GM21786 (cell line): Measurements from ENCODE around the gene THBS3.
"Not testable (repeated sequence)": the region's sequence is repeated elsewhere in the genome, so short reads cannot be mapped to it uniquely, and the experiment has no call there.

ENCODE experiments used
- ATAC-seq: cut with Tn5 transposase; IDR thresholded peaks from one replicate; pipeline ENCODE4 v1.9.1; 2021; ENCODE audit not compliant: unreplicated experiment

The THBS3 gene

DNA sequence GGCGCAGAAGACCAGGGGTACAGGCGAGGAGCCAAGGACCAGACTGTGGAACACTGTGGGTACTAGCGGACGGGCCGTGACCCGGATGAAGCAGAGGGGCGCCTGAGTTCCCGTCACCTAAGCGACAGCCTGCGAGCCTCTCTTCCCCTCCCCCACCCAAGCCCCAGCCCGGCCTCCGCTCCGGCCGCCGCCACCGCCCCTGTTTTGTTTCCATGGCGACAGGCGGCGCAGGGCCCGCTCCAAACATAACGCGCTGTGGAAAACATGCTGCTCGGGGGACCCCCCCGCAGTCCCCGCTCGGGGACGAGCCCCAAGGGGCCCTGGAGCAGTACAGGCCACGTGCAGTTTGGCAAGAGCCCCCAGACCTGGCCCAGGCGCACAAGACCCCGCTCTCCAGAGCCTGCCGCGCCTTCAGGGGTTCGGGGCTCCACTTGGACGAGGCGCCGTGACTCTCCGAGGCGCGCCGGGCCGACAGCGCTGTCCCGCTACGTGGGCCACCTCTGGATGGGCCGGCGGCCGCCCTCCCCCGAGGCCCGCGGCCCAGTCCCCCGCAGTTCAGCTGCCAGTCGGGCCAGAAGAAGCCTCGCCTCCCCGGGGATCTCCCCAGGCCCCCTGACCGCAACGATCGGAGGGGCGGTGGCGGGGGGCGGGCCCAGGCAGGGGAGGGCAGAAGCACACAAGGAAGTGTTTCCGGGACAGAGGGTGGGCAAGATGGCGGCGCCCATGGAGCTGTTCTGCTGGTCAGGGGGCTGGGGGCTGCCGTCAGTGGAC is 1.0 kb upstream of the THBS3 start, which contains the start of gene MTX1:
Gene MTX1 (plus strand): TSS at position 155 of the 771 bp plus-strand sequence. CDS start 110 bp downstream, at position 265.
- ATAC-seq = peak; percentile 70

DNA sequence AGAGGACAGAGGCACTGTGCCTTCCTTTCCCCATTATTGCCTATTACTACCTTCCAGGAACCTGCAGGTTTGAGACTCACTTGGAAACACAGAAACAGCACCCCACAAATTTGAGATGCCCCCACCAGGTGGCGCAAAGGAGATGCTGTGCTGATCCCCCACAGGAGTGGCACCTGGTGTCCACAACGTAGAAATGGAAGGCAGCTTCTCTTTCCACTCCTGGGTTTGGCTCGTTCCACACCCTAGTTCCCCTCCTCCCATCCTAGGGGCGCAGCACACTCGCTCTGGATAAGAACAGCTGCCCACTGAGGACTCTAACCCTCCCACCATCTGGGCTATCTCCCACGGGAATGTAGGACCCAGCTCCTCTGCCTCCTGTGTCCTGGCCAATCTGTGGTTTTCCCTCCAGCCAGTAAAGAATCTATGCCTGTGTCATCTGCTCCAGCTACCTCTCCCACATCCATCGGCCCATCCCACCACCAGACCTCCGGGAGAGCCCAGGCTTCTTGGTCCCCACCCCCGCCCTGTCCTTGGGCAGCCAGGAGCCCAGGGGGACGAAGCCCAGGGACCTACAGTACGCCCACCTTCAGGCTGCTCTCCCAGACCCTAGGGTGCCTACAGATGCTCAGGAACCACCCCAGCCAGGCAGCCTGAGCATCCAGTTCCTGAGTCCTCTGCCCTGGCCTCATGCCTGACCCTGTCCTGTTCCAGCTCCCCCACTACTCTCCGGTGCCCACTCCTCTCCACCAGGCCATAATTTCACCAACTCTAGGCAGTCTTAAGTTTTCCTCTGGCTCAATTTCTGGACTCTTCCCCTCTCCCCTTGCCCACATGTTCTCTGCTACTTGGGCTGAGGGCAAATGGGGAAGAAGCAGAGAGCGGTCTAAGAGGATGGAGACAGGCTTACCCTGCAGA is 549 bp downstream of the THBS3 start:
- no peak for ATAC-seq

DNA sequence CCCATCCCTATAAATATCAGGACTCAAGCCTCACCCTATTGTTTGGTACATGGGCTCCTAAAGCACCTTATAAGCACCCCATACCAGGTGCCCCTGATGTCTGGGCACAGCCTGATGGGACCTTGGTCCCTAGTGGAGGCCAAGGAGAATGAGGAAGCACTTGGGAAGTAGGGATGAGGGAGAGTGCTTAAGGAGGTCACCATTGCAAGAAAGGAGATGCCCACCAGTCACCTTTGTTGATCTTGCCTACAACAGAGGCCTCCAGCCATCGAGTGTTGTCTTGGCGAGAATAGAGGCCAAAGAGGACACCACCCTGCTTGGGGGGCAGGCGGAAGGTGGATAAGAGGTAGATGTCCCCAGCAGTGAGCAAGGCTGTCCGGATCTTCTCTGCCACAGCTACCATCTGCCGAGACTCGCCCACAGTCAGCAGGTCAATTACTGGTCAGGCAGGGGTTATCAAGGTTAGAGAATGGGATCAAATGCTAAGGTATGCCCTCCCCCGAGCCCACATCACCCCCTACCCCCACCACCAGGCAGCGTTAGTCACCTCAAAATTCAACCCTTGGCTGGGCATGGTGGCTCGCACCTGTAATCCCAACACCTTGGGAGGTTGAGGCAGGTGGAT is 1.6 kb downstream of the THBS3 start:
- ATAC-seq = no peak

DNA sequence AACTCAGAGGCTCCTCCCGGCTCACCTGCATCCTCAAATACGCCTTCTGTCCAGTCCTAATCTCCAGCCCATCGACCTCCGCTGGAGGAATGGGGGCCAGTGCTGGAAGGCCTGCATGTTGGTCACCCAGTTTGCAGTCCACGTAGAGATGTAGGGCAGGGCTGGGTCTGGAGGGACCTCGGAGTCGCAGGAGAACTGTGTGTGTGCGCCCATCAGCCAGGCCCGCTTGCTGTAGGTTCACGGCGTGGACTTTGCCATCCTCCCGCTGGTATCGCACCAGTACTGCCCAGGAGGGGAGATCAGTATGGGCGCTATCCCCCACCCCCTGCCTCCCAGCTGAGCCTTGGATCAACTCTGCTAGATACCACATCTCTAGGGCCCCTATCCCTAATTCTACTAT is 2.7 kb downstream of the THBS3 start:
- ATAC-seq = no peak

DNA sequence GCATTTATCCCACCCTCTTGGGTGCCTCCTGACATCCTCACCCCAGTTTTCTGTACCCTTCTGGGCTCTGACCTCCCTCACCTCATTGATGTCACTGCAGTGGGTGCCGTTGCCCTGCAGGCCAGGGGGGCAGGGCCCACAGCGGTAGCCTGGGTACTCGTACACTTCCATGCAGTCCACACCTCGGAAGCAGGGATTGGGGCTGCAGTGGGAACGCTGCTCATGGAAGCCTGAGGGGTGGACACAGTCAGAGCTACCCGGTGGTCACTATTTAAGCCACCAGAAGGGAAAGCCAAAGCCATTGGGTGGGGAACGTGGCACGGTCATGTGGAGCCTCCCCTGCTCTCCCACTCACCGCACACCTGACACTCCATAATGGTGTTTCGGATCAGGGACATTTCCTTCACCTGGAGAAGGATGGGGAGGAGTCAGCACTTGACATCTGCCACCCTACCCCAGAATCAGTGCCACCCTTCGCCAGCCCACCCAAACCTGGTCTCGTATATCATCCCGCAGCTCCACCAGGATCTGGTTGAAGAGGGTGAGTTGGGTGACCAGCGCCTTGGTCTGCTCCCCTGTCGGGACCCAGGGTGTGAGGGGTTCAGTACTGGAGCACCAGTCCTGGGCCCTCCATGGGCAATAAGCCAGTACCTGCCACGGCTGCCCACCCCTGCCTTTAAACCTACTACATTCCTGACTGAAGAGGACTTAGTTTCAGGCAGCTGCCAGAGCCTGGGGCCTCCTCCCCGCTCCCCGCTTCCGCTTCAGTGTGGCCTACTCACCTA is 4.8 kb downstream of the THBS3 start:
- no peak for ATAC-seq

DNA sequence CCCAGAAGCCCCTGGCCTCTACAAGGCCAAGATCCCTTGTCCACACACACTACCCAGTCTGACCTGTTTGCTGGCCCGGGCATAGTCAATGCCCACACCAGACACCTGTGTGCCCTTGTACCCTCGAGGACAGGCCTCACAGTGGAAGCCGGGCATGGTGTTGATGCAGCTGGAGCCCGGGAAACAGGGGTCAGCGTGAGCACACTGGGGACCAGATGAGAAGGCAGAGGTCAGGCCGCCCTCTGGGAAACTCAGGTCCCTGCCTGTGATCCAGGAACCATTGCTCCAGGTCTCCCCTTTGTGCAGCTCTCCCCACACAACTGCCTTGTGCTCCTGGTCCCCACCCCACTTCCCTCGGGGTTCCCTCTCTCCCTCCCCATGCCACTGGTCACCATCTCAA is 5.5 kb downstream of the THBS3 start:
- ATAC-seq = no peak

DNA sequence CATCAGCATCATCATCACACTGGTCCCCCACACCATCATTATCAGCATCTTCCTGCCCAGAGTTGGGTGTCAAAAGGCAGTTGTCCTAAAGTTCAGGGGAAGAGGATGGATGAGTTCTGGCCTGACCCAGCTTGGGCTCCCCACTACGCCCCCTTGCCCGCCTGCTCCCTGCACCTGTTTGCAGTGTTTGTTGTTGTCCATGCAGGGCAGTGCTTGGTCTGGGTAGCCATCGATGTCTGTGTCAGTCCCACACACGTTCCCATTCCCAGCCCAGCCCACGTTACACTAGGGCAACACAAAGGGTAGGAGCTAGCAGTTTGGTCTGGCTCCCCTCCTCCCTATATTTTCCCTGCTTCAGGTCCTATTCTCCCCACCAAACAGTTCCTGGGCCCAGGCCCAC is 6.8 kb downstream of the THBS3 start:
- ATAC-seq = no peak

DNA sequence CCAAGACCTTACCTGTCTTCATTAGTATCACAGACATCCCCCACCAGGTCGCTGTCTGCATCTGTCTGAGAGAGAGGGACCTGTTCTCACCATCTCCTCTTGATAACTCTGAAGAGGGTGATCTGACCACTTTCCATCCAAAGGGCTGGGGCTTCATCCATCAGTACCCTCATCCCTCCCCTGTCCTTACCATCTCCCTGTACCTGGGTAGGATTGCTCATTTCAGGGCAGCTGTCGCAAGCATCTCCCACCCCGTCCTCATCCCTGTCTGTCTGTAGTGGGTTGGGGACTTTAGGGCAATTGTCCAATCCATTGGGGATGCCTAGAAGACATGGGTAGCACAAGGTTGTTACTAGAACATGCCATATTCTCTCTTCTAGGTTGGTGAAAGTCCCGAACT is 7.9 kb downstream of the THBS3 start:
- ATAC-seq = no peak

DNA sequence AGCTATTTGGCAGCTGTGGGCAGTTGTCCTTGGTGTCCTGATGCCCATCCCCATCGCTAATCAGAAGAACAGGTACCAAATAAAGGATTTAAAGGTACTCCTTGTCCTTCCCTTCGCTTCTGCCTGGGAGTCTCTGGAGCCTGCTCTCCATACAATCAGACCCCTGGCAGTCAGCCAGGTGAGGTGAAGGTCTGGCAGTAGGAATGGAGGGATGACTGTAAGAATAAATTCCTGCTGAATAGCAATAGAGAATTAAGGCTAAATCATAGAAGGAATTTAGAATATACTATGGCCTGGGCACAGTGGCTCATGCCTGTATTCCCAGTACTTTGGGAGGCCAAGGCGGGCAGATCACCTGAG is 9.2 kb downstream of the THBS3 start:
- ATAC-seq = no peak

DNA sequence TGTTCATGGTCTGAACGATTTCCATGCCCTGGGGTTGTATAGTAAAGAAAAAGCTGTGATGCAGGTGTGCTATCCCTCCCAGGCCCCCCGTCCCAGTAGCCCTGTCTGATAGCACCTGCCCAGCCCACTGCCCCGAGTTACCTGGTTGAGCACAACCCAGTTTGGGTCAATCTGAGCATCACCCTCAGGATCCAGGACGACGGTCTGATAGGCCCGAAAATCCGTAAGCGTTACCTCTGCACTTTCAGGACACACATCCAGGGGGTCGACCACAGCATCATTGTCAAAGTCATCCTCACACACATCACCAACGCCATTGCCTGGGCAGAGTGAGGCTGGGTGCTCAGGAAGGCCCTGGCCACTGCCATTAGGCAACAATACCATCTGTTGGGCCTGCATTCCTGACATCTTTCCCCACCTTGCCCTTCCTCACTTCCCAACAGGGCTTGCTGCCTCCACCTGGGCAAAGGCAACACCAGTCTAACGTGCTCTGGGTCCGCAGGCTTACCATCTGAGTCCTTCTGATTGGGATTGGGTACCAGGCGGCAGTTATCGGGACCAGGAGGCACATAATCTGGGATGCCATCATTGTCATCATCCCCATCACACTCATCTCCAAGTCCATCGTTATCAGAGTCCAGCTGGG is 9.7 kb downstream of the THBS3 start:
- no peak for ATAC-seq

DNA sequence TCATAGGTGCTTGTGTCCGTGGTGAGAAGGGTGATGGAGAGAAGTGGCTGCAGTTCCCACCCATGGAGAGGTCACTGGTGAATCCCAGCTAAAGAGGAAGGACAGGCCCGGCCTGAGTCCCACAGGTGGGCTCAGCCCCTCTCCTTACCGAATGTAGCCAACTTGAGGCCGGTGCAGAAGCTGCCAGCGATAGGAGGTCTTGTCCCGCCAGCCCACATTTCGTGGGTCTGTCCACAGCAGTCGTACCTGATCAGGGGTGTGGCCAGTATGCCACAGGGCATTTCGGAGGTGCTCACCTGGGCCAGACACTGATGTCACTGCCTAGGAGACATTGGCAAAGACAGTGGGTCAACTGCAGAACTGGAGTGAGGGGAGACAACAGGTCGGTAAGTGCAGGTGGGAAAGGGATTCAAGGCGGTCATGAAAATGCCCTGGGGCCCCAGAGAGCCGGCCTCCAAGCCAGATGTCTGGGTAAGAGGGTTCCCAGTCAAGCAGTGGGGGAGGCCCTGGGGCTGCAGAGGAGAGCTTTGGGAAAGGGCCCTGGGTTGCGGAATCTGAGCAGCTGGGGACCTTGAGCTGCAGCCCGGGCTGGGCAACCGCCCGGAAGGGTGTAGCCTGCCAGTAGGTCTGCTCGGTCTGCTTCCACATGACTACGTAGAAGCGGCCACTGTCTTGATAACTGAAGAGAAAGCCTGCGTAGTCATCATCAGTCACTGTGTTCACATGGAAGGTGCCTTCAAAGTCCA is 10.6 kb downstream of the THBS3 start:
- ATAC-seq = no peak

DNA sequence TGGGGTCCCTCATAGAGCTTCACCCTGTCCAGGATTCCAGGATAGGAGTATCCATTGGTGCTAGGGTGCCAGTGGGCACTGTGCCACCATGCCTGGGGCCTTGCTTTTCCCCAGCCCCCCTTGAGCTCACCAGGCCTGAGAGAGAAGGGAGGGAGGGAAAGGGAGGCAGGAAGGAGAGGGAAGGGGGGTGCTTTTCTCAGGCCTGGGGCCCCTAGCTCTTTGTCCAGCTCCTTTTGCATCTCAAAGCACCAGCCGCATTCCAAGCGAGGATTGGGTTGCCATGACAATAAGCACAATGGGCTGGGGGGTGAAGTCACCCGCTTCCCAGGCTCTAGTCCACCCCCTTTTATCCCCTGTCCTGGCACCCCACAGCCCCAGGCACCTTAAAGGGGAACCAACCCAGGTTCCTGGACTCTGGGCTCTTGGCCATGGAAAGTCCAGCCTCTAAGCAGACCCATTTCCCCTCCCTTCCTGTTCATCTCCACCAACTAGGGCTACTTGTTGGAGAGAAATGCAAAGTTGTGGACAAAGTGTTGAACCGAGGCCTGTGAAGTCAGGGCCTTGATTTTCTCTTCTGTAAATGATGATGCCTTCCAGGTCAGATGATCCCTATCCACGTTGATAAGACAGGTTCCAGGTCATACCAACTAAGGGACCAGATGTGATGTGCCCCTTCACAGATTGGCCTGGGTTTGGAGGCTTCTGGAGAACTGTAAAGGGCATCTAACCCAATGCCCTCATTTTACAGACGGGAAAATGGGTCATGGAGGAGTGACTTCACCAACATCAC is 11.4 kb downstream of the THBS3 start:
- ATAC-seq = no peak

DNA sequence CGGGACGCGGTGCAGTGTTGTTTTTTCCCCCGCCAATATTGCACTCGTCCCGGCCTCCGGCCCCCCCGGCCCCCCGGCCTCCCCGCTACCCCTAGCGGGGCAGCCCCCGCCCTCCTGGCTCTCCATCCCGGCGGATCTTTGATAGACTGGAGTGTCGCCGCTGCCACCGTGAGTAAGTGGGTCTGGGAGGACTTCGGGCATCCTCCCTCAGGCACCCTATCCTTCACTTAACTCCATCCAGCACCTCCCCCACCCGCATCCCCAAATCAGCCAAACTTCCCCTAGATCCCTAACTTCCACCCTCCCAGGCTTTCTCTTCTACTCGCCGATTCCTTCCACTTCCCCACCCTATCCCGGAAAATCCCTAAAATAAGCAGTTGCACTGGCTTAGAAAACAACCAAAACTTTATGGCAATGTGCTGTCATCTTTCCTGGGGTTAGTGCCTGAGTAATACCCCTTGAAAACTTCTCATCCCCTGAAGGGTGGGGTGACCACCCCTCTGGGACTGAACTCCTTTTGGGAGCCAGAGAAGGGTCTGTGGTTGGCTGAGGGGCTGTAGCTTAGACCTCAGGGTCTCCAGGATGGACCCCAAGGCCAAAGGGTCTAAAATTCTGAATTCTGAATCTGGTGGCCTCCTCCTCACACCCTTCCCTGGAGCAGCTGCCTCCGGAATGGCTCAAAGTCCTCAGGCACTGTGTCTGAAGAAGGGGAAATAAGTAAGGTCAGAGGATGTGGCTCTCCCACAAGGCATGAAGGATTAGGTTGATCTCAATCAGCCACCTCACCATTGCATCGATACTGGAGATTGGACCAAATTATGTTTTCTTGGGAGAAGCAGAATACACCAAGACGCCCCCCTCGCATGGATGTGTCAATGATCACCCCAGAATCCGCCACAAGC is 12.2 kb downstream of the THBS3 start:
- ATAC-seq = no peak

DNA sequence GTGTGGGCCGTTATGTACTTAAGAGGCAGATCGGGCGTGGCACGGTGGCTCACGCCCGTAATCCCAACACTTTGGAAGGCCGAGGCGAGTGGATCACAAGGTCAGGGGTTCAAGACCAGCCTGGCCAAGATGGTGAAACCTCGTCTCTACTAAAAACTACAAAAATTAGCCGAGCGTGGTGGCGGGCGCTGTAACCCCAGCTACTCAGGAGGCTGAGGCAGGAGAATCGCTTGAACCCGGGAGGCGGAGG is 13.8 kb downstream of the THBS3 start:
- not testable (repeated sequence) for ATAC-seq

DNA sequence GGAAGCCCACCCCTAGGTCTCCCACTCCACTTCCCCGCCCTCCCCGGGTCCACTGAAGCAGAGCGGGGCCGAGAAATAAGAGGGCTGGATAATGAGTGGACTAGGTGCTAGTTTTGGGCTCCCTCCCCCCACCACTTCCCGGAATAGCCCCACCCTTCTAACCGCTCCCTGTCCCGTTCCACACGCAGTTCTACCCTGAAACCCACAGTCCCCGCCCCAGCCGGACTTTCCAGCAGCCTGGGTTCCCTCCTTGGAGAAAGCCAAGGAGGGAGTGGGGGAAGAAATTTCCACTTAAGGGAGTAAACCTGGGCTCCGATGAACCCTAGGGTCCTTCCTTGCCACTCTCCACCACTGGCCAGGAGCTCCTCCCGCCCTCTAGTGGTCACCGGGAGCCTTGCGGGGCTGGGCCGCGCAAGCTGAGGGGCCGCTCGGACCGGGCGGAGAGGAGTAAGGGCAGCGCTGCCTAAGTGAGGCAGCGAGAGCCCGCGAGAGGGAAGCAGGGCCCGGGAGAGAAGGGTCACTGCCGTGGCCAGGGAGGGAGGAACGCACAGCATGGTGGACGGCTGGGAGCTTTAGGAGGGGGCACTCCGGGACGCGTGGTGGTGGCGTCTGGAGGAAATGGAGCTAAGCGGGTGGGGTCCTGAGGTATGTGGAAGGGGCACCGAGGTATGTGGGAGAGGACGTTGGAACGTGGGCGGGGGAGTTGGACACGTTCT is 14.3 kb downstream of the THBS3 start:
- ATAC-seq = peak; percentile 68

DNA sequence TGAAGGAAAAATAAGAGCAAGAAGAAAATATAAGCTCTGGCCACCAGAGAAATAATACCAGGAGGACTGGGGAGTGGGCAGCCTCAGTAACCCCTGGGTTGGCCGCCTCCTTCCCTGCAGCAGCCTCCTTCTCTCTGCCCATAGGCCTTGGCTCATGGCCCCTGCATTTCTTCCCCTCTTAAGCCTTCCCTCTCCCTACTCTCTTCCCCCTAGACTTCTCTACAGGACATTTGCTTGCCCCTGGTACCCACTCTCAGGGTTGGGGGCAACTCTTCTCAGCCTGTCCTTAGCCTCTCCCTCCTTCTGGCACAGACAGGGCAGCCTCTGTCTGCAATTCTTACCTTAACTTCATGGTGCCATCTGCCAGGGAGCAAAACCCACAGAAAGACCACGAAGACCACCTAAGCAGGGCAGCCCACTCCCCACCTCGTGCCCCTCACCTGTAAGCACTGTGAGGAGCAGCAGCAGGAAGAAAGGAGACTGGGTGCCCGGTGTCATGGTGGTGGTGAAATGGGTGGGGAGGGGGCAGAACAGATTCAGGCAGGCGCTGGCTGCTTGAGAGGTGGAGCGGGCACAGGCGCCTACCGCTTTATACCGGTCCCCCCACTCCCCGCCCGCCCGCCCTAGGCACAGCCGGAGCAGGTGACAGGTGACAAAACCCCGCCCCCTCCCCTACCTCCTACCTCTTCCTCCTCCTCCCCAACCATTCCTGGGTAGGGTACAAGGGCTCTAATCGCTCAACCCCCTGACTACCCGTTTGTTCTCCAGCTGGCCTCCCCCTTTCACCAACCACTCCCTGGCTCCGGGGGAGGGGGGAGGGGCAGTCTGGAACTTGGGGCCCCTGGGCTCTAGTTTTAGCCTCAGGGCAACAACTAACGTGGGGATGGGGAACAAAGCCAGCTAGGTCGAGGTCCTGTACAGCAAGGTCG is 15.1 kb downstream of the THBS3 start:
- no peak for ATAC-seq

DNA sequence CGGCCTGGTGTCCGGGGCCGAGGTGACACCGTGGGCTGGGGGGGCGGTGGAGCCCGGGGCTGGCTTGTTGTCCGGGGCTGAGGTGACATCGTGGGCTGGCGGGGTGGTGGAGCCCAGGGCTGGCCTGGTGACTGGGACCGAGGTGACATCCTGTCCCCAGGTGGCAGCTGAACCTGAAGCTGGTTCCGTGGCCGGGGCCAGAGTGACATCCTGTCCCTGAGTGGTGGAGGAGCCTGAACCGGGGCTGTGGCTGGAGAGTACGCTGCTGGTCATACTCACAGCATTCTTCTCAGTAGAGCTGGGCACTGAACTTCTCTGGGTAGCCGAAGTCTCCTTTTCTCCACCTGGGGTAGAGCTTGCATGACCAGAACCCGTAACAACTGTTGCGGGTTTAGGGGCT is 15.8 kb downstream of the THBS3 start:
- ATAC-seq = no peak
